Tibial artery (tissue), 4 donors: ENCODE measurements around the gene PLD2.
"Not testable (repeated sequence)": the region's sequence is repeated elsewhere in the genome, so short reads cannot be mapped to it uniquely, and the experiment has no call there.

Source experiments
- DNase-seq, 2 donors: peaks; one replicate each; pipeline ENCODE4 v3.0.0-alpha.2; 2019
- H3K27ac ChIP-seq, 2 donors: fragments of 200-600 bp; sonication (generic) in 1 of 2; 1 replicate in 1 of 2; 2 replicates in 1 of 2; pipeline ENCODE4 v1.5.1; 2018 to 2019; ENCODE audit warnings: mild to moderate bottlenecking in 1 of 2
- H3K27me3 ChIP-seq, 2 donors: fragments of 200-600 bp; sonication (generic) in 1 of 2; one replicate each; pipeline versions ENCODE4 v1.5.1 to v1.6.0; 2016 to 2019
- H3K36me3 ChIP-seq, 3 donors: fragments of 200-600 bp; sonication (generic) in 2 of 3; one replicate each; pipeline ENCODE4 v1.5.1; 2016 to 2019; ENCODE audit warnings: mild to moderate bottlenecking in 2 of 3
- H3K4me1 ChIP-seq, 4 donors: fragments of 200-600 bp; sonication (generic) in 2 of 4; 1 replicate in 3 of 4; 2 replicates in 1 of 4; pipeline ENCODE4 v1.5.1; 2016 to 2019
- H3K4me3 ChIP-seq, 2 donors: fragments of 200-600 bp; sonication (generic) in 1 of 2; 1 replicate in 1 of 2; 2 replicates in 1 of 2; pipeline ENCODE4 v1.5.1; 2018 to 2019; ENCODE audit warnings: mild to moderate bottlenecking in 2 of 2
- H3K9me3 ChIP-seq, 3 donors: fragments of 200-600 bp; sonication (generic) in 1 of 3; one replicate each; pipeline ENCODE4 v1.5.1; 2016 to 2019
- intact Hi-C: fragments of 100-400 bp; cut with DNase I; formaldehyde crosslinking; loops from one replicate; pipeline ENCODE4 v1.15.0; 2023; ENCODE audit warnings: low total_unique reads
- TF ChIP-seq, protein P1 (sequence below), 2 experiments: fragments of 200-600 bp in 1 of 2; fragments of 450-650 bp in 1 of 2; IDR thresholded peaks; one replicate each; pipeline ENCODE4 v1.5.1; 2017 to 2019; ENCODE audit warnings: antibody characterized with exemption in 2 of 2, mild to moderate bottlenecking in 1 of 2, moderate library complexity in 1 of 2

PLD2 gene

DNA sequence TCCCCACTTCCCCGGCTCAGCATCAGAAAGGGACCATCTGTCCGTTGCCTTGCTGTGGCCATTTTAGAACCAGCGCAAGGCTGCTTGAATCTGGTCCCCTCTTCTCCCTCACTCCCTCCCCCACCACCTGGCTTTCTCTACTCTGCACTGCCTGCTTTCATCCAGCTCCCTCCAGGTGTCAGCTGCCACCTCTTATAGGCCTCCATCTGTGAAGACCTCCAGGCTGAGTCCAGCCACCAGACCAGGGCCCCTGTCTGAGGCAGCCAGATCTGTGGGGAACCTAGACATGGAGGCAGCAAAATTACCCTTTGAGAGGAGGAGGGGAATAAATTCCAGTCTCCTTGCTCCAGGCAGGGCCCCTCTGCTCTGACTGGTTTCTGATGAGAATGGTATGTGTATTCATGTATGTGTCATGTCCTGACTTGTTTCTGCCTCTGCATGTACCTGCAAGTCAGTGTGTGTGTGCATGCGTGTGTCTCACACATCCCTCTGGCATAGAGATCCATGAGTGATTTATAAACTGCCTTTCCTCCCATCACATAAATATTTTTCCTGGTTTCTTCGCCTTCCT lies 47.2 kb downstream of the PLD2 start:
- no peak for DNase-seq
- H3K4me1 ChIP-seq = peaks cover 0 to 41% (median 10%) of the 10 kb centered on the region in 4 donors
- TF ChIP-seq, protein P1, sequence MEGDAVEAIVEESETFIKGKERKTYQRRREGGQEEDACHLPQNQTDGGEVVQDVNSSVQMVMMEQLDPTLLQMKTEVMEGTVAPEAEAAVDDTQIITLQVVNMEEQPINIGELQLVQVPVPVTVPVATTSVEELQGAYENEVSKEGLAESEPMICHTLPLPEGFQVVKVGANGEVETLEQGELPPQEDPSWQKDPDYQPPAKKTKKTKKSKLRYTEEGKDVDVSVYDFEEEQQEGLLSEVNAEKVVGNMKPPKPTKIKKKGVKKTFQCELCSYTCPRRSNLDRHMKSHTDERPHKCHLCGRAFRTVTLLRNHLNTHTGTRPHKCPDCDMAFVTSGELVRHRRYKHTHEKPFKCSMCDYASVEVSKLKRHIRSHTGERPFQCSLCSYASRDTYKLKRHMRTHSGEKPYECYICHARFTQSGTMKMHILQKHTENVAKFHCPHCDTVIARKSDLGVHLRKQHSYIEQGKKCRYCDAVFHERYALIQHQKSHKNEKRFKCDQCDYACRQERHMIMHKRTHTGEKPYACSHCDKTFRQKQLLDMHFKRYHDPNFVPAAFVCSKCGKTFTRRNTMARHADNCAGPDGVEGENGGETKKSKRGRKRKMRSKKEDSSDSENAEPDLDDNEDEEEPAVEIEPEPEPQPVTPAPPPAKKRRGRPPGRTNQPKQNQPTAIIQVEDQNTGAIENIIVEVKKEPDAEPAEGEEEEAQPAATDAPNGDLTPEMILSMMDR (IDR thresholded peaks at IDR 0.05) = no peak
- no peak overlapping the region for H3K4me3 ChIP-seq
- no peaks in the 10 kb centered on the region for H3K27me3 ChIP-seq
- H3K36me3 ChIP-seq = no peaks in the 10 kb centered on the region
- H3K27ac ChIP-seq = no peak overlapping the region
- intact Hi-C loops = no loop called here
- H3K9me3 ChIP-seq = no peaks in the 10 kb centered on the region

DNA sequence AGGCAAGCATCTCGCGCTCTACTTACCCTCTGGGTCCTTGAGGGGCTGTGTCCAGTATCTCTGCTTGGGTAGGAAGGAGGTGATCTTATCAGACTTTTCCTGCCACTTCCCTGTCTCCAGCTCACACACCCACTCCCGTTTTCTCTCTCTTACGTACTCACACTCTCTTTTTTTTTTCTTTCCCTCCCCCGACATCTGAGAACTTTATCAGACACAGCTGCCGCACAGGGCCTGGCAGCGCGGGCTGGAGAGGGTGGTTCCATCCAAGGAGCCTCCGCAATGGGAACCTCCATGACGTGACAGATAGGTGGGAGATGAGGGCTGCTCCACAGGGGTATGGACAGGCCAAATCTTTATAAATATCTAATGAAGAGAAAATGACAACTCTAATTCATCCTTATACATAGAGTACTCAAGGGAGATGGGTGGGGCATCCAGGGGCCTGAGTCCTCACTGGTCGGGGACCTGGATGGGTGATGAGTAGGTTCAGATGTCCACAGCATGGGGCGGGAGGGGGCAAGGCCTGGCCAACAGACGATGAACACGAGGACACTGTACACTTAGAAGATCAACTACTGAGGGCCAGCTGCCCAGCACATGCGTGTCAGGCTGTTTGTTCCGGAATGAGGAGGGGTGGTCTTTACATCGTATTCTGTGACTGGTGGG lies 49.5 kb downstream of the PLD2 start:
- DNase-seq = no peak
- Histone ChIP-seq H3K9me3 (no peaks in the 10 kb centered on the region), H3K4me3 (no peak overlapping the region), H3K36me3 (peaks cover 0 to 10% (median 1%) of the 10 kb centered on the region in 3 donors), H3K4me1 (peaks cover 0 to 40% (median 10%) of the 10 kb centered on the region in 4 donors), H3K27ac (no peak overlapping the region), H3K27me3 (no peaks in the 10 kb centered on the region)
- intact Hi-C loops = no loop called here
- TF ChIP-seq, protein P1 (IDR thresholded peaks at IDR 0.05) = no peak

DNA sequence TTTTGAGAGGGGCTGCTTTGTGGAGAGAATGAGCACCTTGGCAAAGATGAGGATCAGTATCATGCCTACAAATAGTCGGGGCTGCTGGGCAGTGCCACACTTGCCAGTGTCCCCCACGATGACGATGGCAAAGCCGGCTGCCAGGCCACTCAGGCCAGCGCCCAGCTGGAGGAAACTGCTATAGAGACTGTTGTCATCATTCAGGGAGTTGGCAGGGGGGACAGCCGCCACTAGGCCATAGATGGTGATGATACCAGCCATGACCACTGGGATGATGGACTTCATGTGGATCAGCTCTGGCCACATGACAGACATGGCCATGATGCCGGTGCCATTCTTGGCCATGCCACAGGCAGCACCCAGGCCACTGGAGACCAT lies 50.0 kb downstream of the PLD2 start:
- TF ChIP-seq, protein P1 (IDR thresholded peaks at IDR 0.05) = no peak
- no peaks in the 10 kb centered on the region for H3K9me3 ChIP-seq
- DNase-seq = no peak
- H3K27me3 ChIP-seq = no peaks in the 10 kb centered on the region
- intact Hi-C loops = no loop called here
- peaks cover 0 to 12% (median 4%) of the 10 kb centered on the region in 3 donors for H3K36me3 ChIP-seq
- H3K4me3 ChIP-seq = no peak overlapping the region
- H3K4me1 ChIP-seq = peaks cover 0 to 40% (median 10%) of the 10 kb centered on the region in 4 donors
- no peak overlapping the region for H3K27ac ChIP-seq

DNA sequence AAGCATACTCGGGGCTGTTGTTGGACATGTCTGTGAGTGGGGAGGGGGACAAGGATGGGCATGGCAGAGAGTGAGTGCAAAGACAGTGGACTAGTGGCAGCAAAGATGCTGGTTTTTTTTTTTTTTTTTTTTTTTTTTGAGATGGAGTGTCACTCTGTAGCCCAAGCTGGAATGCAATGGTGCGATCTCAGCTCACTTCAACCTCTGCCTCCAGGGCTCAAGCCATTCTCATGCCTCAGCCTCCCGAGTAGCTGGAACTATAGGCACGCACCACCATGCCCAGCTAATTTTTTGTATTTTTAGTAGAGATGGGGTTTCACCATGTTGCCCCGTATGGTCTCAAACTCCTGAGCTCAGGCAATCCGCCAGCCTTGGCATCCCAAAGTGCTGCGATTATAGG lies 50.4 kb downstream of the PLD2 start:
- H3K4me3 ChIP-seq, H3K27me3 ChIP-seq, H3K9me3 ChIP-seq, intact Hi-C loops, DNase-seq, H3K27ac ChIP-seq: not testable (repeated sequence)
- Histone ChIP-seq H3K36me3 (peaks cover 0 to 12% (median 4%) of the 10 kb centered on the region in 3 donors), H3K4me1 (peaks cover 0 to 37% (median 10%) of the 10 kb centered on the region in 4 donors)

DNA sequence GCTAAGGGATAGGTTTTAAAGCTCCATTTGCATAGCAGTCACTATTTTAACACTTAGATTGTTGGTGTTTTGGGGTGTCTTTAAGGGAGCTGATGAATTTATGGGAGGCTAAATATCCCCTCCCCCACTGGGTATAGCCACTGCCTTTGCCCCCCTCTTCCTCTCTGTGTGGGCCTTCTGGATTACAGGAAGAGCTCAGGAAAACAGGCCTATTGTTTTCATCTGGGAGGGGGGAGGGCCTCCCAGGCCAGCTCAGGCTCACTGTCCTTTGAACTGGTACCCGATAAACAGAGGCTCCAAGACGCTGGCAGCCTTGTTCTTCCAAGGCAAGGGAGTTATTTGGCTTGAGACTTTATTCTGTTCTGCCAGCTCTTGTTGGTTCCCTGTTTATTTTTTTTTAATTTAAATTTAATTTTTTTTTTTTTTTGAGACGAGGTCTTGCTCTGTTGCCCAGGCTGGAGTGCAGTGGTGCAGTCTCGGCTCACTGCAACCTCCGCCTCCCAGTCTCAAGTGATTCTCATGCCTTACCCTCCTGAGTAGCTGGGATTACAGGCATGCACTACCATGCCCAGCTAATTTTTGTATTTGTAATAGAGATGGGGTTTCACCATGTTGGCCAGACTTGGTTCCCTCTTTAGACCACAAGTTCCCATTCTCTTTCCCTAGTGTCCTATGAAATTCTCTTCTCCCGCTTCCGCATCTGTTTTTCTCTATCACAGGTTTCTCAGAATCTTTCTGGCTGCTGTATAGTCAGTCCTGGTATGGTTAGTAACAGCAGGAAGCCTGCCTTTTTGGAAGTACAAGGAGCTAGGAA lies 51.3 kb downstream of the PLD2 start:
- Histone ChIP-seq H3K4me1 (peaks cover 0 to 35% (median 10%) of the 10 kb centered on the region in 4 donors), H3K9me3 (no peaks in the 10 kb centered on the region), H3K36me3 (peaks cover 0 to 12% (median 4%) of the 10 kb centered on the region in 3 donors), H3K4me3 (no peak overlapping the region), H3K27ac (no peak overlapping the region), H3K27me3 (no peaks in the 10 kb centered on the region)
- DNase-seq = peak in 1 of 2 donors; percentile 37
- TF ChIP-seq, protein P1 (IDR thresholded peaks at IDR 0.05) = no peak
- intact Hi-C loops = no loop called here

DNA sequence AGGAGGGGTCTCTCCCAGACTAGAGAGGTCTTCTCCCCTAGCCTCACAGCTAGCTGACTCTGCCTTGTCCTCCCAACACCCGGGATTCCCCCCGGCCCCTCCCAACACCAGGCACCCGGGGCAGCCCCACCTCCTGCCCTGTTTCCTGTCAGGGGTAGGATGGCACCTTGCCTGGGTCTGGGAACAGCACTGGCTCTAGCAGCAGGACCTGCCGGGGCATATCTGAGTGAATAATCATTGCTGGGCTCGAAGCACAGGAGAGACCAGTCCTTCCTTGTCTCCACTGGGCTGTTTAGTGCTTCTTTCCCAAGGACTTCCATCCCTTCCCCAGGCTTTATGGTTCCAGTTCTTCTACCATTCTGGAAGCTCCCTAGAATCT lies 51.9 kb downstream of the PLD2 start:
- TF ChIP-seq, protein P1 (IDR thresholded peaks at IDR 0.05) = no peak
- no peak for DNase-seq
- Histone ChIP-seq H3K36me3 (peaks cover 0 to 12% (median 4%) of the 10 kb centered on the region in 3 donors), H3K4me1 (peaks cover 0 to 33% (median 10%) of the 10 kb centered on the region in 4 donors), H3K27ac (no peak overlapping the region), H3K4me3 (no peak overlapping the region), H3K27me3 (no peaks in the 10 kb centered on the region), H3K9me3 (no peaks in the 10 kb centered on the region)
- intact Hi-C loops = no loop called here
